ENCODE data around the gene SLX1B. TPM values are rescaled to one million over a fixed set of nuclear protein-coding genes. Genes with fewer than 3 reads are reported as not detected.
"Not testable (repeated sequence)": the region's sequence is repeated elsewhere in the genome, so short reads cannot be mapped to it uniquely, and the experiment has no call there.

Gene SLX1B
- total and polyA plus RNA-seq, 10 of the 15 experiments (the other 5 are each of a cell fraction or from before 2014, with no cell fraction given) = 1.6 to 24.1 (median 10.6) TPM

- CTCF ChIA-PET; intact Hi-C loops (cut with micrococcal nuclease; ENCODE audit: unreplicated experiment); H2AFZ ChIP-seq (ENCODE audit: control insufficient read depth, low read depth, low read length); H3K79me2 ChIP-seq (ENCODE audit: control insufficient read depth, insufficient read depth, low read length); SMC1A ChIA-PET (ENCODE audit: uncharacterized antibody, unreplicated experiment); H3K9me3 ChIP-seq (replicated peaks; ENCODE audit: control insufficient read depth, insufficient read depth, low read length); H3K27me3 ChIP-seq (replicated peaks in 1 of 2; ENCODE audit: control insufficient read depth in 2 of 2, insufficient read depth in 2 of 2, low read length in 1 of 2); POLR2A ChIA-PET; H4K20me1 ChIP-seq (ENCODE audit: control insufficient read depth, insufficient read depth); ATAC-seq; H3K36me3 ChIP-seq (ENCODE audit: control insufficient read depth in 2 of 2, insufficient read depth in 2 of 2, low read length in 1 of 2); H3K4me2 ChIP-seq (ENCODE audit: control insufficient read depth, insufficient read depth); RAD21 ChIA-PET (ENCODE audit: unreplicated experiment); H3K27ac ChIP-seq (ENCODE audit: control insufficient read depth, insufficient read depth); H3K4me3 ChIP-seq; H3K4me1 ChIP-seq (ENCODE audit: control insufficient read depth, insufficient read depth, low read length); H3K9ac ChIP-seq (ENCODE audit: control insufficient read depth, insufficient read depth, low read length); DNase-seq (ENCODE audit: low read depth, low spot score); in situ Hi-C loops (cut with MboI); BruUV-seq (replicated peaks); FAIRE-seq: not testable (repeated sequence)
- 100% methylated on average over 3 of the region's 3 CpGs for WGBS (ENCODE audit: insufficient coverage, insufficient replicate concordance, low lambda C conversion rate, missing lambda C conversion rate)
These were observed 28.9 kb upstream of the SLX1B start for GRCh38 chr16:29425390-29425789.

GRCh38 chr16:29453754-29454153 is 579 bp upstream of the SLX1B start:
- RAD21 ChIA-PET (ENCODE audit: unreplicated experiment); H4K20me1 ChIP-seq (ENCODE audit: control insufficient read depth, insufficient read depth); CTCF ChIA-PET; SMC1A ChIA-PET (ENCODE audit: uncharacterized antibody, unreplicated experiment); H3K27ac ChIP-seq (ENCODE audit: control insufficient read depth, insufficient read depth); H3K36me3 ChIP-seq (ENCODE audit: control insufficient read depth in 2 of 2, insufficient read depth in 2 of 2, low read length in 1 of 2); H3K27me3 ChIP-seq (replicated peaks in 1 of 2; ENCODE audit: control insufficient read depth in 2 of 2, insufficient read depth in 2 of 2, low read length in 1 of 2); H3K9me3 ChIP-seq (replicated peaks; ENCODE audit: control insufficient read depth, insufficient read depth, low read length); FAIRE-seq; H3K4me2 ChIP-seq (ENCODE audit: control insufficient read depth, insufficient read depth); H2AFZ ChIP-seq (ENCODE audit: control insufficient read depth, low read depth, low read length); H3K4me3 ChIP-seq; in situ Hi-C loops (cut with MboI); intact Hi-C loops (cut with micrococcal nuclease; ENCODE audit: unreplicated experiment); DNase-seq (ENCODE audit: low read depth, low spot score); BruUV-seq (replicated peaks); H3K9ac ChIP-seq (ENCODE audit: control insufficient read depth, insufficient read depth, low read length); POLR2A ChIA-PET; H3K4me1 ChIP-seq (ENCODE audit: control insufficient read depth, insufficient read depth, low read length); H3K79me2 ChIP-seq (ENCODE audit: control insufficient read depth, insufficient read depth, low read length): not testable (repeated sequence)
- peak; percentile 43 for ATAC-seq
- no CpG with 5 or more reads among the region's 21 CpGs for WGBS (ENCODE audit: insufficient coverage, insufficient replicate concordance, low lambda C conversion rate, missing lambda C conversion rate)

DNA sequence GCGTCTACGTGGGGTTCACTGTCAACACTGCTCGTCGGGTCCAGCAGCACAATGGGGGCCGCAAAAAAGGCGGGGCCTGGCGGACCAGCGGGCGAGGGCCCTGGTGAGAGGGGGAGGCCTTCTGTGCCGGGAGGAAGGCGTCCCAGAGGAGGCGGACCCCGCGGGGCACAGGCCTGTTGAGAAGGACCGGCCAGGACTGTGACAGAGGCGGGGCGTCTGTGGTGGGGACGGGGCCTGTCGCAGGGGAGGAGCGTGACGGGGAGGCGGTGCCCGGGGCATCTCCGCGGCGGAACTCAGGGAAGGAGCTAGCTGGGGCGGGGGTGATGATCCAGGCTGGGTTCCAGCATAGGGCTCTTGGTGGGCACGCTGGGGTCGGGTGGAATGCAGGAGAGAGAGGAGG is 495 bp downstream of the SLX1B start:
- FAIRE-seq = peak; percentile 83
- H3K27me3 ChIP-seq (replicated peaks in 1 of 2; ENCODE audit: control insufficient read depth in 2 of 2, insufficient read depth in 2 of 2, low read length in 1 of 2); H3K4me3 ChIP-seq; intact Hi-C loops (cut with micrococcal nuclease; ENCODE audit: unreplicated experiment); H3K9me3 ChIP-seq (replicated peaks; ENCODE audit: control insufficient read depth, insufficient read depth, low read length); H4K20me1 ChIP-seq (ENCODE audit: control insufficient read depth, insufficient read depth); H3K27ac ChIP-seq (ENCODE audit: control insufficient read depth, insufficient read depth); H2AFZ ChIP-seq (ENCODE audit: control insufficient read depth, low read depth, low read length); H3K4me2 ChIP-seq (ENCODE audit: control insufficient read depth, insufficient read depth); BruUV-seq (replicated peaks); RAD21 ChIA-PET (ENCODE audit: unreplicated experiment); H3K79me2 ChIP-seq (ENCODE audit: control insufficient read depth, insufficient read depth, low read length); H3K36me3 ChIP-seq (ENCODE audit: control insufficient read depth in 2 of 2, insufficient read depth in 2 of 2, low read length in 1 of 2); CTCF ChIA-PET; SMC1A ChIA-PET (ENCODE audit: uncharacterized antibody, unreplicated experiment); H3K4me1 ChIP-seq (ENCODE audit: control insufficient read depth, insufficient read depth, low read length); POLR2A ChIA-PET; in situ Hi-C loops (cut with MboI); H3K9ac ChIP-seq (ENCODE audit: control insufficient read depth, insufficient read depth, low read length); DNase-seq (ENCODE audit: low read depth, low spot score): not testable (repeated sequence)
- ATAC-seq = peak; percentile 84
- WGBS (ENCODE audit: insufficient coverage, insufficient replicate concordance, low lambda C conversion rate, missing lambda C conversion rate) = no CpG with 5 or more reads among the region's 29 CpGs

- DNase-seq (ENCODE audit: low read depth, low spot score); POLR2A ChIA-PET; H4K20me1 ChIP-seq (ENCODE audit: control insufficient read depth, insufficient read depth); H3K4me3 ChIP-seq; H3K79me2 ChIP-seq (ENCODE audit: control insufficient read depth, insufficient read depth, low read length); H3K4me2 ChIP-seq (ENCODE audit: control insufficient read depth, insufficient read depth); ATAC-seq; H2AFZ ChIP-seq (ENCODE audit: control insufficient read depth, low read depth, low read length); BruUV-seq (replicated peaks); intact Hi-C loops (cut with micrococcal nuclease; ENCODE audit: unreplicated experiment); H3K9me3 ChIP-seq (replicated peaks; ENCODE audit: control insufficient read depth, insufficient read depth, low read length); H3K27me3 ChIP-seq (replicated peaks in 1 of 2; ENCODE audit: control insufficient read depth in 2 of 2, insufficient read depth in 2 of 2, low read length in 1 of 2); SMC1A ChIA-PET (ENCODE audit: uncharacterized antibody, unreplicated experiment); in situ Hi-C loops (cut with MboI); H3K36me3 ChIP-seq (ENCODE audit: control insufficient read depth in 2 of 2, insufficient read depth in 2 of 2, low read length in 1 of 2); CTCF ChIA-PET; RAD21 ChIA-PET (ENCODE audit: unreplicated experiment); H3K4me1 ChIP-seq (ENCODE audit: control insufficient read depth, insufficient read depth, low read length); H3K27ac ChIP-seq (ENCODE audit: control insufficient read depth, insufficient read depth); H3K9ac ChIP-seq (ENCODE audit: control insufficient read depth, insufficient read depth, low read length): not testable (repeated sequence)
- WGBS (ENCODE audit: insufficient coverage, insufficient replicate concordance, low lambda C conversion rate, missing lambda C conversion rate) = 100% methylated on average over 1 of the region's 2 CpGs
- FAIRE-seq = peak; percentile 47
These were observed 3.3 kb downstream of the SLX1B start for GRCh38 chr16:29457660-29458059.
